HL-60 (cell line): ENCODE data around the gene MBNL1.

Source experiments
- DNase-seq, 2 experiments: peaks; one replicate each; pipeline ENCODE4 v3.0.0-alpha.2; 2010 to 2020; ENCODE audit warnings: low read depth in 1 of 2, low spot score in 1 of 2
- H3K27ac ChIP-seq: fragments of 250-450 bp; sonication (Bioruptor Pico); replicated peaks from 2 replicates; pipeline ENCODE4 v1.5.1; 2020; ENCODE audit warnings: mild to moderate bottlenecking, moderate library complexity
- H3K27me3 ChIP-seq: fragments of 250-450 bp; sonication (Bioruptor Pico); 2 replicates; pipeline ENCODE4 v1.5.1; 2021; ENCODE audit warnings: mild to moderate bottlenecking, moderate library complexity; ENCODE audit not compliant: insufficient read depth, poor library complexity, severe bottlenecking
- H3K4me3 ChIP-seq: replicated peaks from 2 replicates; pipeline ENCODE4 v1.5.1; 2011; ENCODE audit warnings: mild to moderate bottlenecking, control low read depth, low read length; ENCODE audit not compliant: insufficient read depth
- CTCF ChIP-seq: IDR thresholded peaks from one replicate; pipeline ENCODE4 v1.5.1; 2011; ENCODE audit warnings: low read length, control low read depth, inconsistent platforms; ENCODE audit not compliant: insufficient read depth
- GABPA ChIP-seq: IDR thresholded peaks from 2 replicates; pipeline ENCODE4 v1.6.1; 2012; ENCODE audit warnings: low read depth
- POLR2AphosphoS5 ChIP-seq: IDR thresholded peaks from 2 replicates; pipeline ENCODE4 v1.6.1; 2012; ENCODE audit warnings: low read depth
- REST ChIP-seq: IDR thresholded peaks from 2 replicates; pipeline ENCODE4 v1.6.1; 2012; ENCODE audit warnings: low read depth; ENCODE audit not compliant: insufficient replicate concordance
- SPI1 ChIP-seq: IDR thresholded peaks from 2 replicates; pipeline ENCODE4 v1.6.1; 2012; ENCODE audit warnings: low read depth, mild to moderate bottlenecking, borderline replicate concordance

Gene MBNL1

DNA sequence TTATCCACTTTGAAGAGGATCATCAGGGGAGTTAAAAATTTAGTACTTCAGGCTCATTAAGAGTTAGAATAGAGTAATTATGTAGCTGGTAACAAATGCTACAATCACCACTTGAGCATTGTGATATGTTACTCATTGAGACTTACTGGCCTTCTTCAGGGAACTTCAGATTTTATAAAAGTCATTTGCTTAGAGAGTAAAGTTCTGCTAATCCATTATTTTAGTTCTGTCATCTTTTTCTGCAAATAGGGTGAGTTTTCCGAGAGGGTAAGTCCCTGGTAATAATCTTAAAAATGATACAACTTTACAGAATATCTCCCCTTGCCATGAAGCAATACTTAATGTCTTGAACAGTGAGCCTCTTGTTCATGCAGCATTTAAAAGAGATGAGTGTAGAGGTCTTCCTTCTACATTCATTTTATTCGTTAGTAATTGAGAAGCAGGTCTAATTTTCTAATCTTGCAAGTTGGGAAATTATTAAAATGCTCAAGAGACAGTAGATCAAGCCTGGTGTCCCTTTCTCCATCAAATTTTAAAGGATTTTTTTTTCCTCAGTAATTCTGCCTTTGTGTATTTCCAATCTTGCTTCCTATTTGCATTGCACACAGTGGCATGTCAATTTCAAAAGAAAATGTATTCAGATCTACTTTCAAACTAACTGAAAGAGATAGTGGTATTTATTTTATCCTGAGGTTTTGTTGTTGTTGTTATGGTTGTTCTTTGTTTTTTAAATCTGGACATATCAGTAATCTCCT lies 52.6 kb downstream of the MBNL1 start:
- no peaks in the 10 kb centered on the region for H3K27me3 ChIP-seq
- TF ChIP-seq POLR2AphosphoS5 (no peak), SPI1 (no peak), CTCF (no peak), GABPA (no peak), REST (no peak)
- DNase-seq: no peak
- H3K4me3 ChIP-seq: no peak overlapping the region
- H3K27ac ChIP-seq: peak overlapping the region; percentile 81

DNA sequence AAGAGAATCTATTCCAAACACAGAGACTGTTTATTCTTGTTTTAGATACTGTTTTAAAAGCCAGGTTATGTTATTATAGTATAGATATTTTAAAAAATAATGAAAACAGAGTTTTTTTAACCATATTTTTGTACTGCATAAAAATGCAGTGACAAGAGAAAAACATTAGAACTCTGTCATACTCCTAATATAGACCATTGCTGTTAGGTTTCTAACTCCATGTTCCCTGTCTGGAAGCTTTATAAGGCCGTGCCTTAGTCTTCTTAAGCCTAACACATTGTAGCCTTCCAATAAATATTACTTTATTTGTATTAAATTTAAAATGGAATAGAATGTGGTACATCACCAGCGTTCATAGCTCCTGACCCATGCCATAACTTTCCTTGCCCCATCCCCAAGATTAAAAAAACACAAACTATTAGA lies 53.2 kb downstream of the MBNL1 start:
- H3K4me3 ChIP-seq: no peak overlapping the region
- no peak for TF ChIP-seq CTCF
- no peak for TF ChIP-seq GABPA
- no peak for TF ChIP-seq REST
- TF ChIP-seq SPI1: no peak
- TF ChIP-seq POLR2AphosphoS5: no peak
- H3K27ac ChIP-seq: peak overlapping the region; percentile 81
- no peaks in the 10 kb centered on the region for H3K27me3 ChIP-seq
- DNase-seq: no peak

DNA sequence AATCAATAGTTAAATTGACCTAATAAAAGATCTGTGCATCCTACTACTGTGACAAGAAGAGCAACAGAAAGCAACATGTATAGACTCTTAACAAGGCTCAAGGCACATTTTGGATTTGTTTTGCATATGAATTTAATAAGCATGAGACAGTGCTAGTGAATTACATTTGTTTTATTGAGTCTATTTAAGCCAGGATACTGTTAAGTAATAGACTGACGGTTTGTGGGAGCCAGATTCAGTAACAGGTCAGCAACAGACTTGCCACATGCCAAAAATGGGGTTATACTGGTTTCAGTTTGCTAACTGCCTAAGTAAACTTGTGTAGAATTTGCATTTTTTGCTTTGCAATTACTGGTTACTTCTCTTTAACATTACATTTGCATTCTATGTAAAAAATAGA lies 54.0 kb downstream of the MBNL1 start:
- H3K27ac ChIP-seq: peak overlapping the region; percentile 81
- H3K4me3 ChIP-seq: no peak overlapping the region
- TF ChIP-seq POLR2AphosphoS5 (0 out of 2 replicates have a peak, but pooled peaks have one; percentile 39), CTCF (no peak)
- H3K27me3 ChIP-seq: no peaks in the 10 kb centered on the region
- DNase-seq: peak; percentile 56 to 67

- TF ChIP-seq REST (no peak), POLR2AphosphoS5 (no peak), CTCF (no peak), SPI1 (no peak), GABPA (no peak)
- Histone ChIP-seq H3K4me3 (no peak overlapping the region), H3K27me3 (no peaks in the 10 kb centered on the region), H3K27ac (peak overlapping the region; percentile 81)
- DNase-seq: no peak
Observed at GRCh38 chr3:152323834-152324233, 55.1 kb downstream of the MBNL1 start.
